HG03439 (cell line): ENCODE measurements around the gene KLRG1.
A peak's percentile ranks its signal among the peaks of the same experiment; 100 is the strongest.

Experiments
- ATAC-seq: cut with Tn5 transposase; IDR thresholded peaks from one replicate; pipeline ENCODE4 v1.9.1; 2021; ENCODE audit warnings: mild to moderate bottlenecking, moderate library complexity; ENCODE audit not compliant: unreplicated experiment

Gene KLRG1

DNA sequence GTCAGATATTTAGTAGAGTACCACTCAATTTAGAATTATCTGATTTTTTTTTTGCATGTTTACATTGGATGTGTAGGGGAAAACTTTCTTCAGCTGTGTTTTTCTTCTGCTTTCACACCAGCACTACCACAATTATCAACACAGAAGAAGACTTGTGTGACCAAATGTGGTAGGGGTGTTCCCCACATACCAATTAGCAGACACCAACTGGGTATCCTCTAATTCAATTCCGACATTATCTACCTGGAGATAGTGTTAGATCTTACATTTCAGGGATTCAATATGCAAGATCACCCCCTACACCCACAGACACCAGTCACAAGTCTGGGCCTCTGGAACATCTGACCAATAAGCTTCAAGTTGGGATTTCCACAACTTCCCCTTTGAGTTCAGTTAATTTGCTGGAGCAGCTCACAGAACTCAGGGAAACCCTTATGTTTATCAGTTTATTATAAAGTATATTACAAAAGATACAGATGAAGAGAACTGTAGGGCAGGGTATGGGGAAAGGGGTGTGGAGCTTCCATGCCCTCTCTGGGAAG is 4.1 kb upstream of the KLRG1 start:
- ATAC-seq = no peak

DNA sequence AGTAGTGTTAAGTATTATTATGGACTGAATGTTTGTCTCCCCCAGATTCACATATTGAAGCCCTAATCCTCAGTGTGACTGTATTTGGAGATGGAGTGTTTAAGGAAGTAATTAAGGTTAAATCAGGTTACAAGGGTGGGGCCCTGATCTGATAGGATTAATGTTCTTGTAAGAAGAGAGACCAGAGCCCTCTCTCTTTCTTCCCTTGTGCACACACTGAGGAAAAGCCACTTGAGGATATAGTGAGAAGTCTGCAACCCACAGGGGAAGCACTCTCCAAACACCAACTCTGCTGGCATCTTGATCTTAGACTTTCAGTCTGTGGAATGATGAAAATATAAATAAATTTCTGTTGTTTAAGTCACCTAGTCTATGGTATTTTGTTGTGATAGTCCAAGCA is 2.2 kb upstream of the KLRG1 start:
- no peak for ATAC-seq

DNA sequence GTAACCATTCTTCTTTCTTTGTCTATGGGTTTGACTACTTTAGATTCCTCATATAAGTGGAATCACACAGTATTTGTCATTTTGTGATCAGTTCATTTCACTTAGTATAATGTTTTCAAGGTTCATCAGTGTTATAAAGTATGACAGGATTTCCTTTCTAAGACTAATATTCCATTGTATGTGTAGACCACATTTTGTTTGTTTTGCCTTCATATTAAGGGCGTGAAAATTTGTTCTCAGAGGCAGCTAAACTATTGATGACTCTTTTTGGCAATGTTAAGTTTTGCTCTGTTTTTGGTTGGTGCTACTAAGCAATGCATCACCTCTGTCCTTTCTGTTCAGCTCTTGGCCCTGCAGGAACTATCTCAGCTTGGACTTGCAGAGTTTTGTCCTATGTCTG is 1.7 kb upstream of the KLRG1 start:
- no peak for ATAC-seq

DNA sequence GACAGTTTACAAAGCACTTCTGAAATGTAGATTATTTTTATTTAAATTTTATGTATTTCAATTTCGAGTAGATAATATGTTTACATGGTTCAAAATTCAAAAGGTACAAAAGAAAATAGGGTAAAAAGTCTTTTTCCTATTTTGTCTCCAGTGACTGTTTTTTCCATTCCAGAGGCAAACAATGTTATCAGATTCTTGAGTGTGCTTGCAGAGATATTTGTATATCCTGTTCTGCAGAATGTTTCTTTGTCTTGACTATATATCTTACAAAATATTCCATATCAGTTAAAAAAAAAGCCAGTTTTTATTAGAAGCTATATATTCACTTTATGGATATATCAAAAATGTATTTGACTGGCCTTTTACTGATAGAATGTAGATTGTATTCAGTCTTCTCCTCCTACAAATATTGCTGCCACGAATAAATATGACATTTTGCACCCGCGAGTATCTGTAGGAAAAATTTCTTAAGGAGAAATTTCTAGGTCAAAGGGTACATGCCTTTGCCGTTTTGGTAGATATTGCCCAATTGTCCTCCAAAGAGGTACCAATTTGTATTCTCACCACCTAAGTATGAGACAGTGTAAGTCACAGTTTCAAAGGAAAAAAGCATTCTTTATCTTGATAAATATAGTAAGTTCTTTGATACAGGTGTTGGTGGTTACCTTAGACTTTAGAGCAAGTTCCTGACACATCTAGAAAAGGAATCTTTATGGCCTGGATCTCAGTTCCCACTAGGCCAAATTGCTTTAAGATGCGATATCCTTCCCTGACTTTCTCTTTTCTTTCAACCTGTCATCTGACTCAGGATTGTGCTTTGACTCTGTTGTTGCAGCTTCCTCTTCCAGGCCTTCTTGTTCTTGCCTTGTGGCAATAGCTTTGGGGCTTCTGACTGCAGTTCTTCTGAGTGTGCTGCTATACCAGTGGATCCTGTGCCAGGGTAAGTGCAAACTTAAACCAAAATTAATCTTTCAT is 2.3 kb downstream of the KLRG1 start:
- ATAC-seq = no peak

DNA sequence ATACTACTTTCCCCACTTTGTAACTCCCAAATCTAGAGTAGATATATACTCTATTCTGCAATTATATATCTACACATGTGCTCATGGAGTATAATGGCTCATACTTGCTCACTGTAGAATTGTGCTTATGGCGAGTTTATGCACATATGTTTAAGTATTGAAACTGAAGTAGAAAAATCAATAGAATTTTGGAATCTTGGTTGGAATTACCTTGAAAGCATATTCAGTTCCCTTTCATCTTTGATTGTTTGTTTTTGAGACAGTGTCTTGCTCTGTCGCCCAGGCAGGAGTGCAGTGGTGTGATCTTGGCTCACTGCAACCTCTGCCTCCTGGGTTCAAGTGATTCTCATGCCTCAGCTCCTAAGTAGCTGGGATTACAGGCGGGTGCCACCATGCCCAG is 4.5 kb downstream of the KLRG1 start:
- no peak for ATAC-seq

DNA sequence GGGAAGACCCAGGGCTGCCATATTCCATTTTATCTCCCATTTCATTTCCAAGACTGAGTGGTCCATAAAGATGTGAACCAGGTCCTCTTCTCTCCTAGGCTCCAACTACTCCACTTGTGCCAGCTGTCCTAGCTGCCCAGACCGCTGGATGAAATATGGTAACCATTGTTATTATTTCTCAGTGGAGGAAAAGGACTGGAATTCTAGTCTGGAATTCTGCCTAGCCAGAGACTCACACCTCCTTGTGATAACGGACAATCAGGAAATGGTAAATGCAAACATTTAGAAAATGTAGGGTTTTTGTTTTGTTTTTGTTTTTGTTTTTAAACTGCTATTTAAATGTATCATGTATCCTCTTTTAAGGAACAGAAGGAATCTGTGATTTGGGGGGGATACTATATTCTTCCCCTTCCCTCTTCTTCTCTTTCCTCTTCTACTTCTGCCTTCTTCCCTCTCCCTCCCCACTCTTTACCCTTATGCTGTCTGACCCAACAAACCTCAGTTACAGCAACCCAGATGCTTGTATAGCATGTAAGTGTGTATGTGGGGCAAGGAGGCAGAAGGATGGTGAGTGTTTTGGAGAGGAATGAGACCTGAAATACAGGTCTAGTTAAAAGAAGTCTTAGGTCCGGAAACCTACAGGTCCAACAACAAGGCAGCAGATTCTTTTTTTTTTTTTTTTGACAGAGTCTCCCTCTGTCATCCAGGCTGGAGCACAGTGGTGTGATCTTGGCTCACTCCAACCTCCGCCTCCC is 5.9 kb downstream of the KLRG1 start:
- ATAC-seq = no peak

DNA sequence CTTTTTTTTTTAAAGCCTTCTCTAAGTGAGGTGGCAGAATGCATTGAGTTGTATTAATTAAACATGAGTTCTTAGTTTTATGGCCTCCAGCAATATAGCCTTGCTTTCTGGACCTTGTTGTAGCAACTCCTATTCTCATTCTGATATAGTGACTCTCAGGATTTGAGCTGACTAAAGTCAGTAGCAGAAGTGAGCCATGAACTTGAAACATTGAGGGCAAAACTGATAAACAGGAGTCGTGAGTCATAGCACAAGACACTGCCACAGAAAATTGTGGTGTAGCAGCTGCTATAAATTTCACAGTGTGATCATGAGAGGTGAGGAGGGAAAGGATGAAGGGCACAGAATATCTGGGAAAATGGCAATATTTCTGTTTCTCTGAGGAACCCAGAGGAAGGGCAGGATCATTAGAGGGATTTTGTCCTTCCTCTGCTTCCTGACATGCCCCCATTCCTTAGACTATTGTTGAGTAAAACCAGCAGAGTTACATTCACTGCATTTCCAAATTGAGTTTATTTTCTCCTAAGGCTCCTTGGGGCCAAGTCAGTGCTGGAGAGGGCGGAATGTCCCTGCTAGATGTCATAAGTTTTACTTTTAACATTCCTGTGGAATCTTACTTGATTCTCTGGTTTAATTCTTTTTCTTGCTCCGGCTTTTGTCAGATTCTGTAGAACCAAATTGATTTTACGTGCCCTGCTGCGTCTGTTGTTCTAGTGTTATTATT is 7.5 kb downstream of the KLRG1 start:
- peak; percentile 98 for ATAC-seq

DNA sequence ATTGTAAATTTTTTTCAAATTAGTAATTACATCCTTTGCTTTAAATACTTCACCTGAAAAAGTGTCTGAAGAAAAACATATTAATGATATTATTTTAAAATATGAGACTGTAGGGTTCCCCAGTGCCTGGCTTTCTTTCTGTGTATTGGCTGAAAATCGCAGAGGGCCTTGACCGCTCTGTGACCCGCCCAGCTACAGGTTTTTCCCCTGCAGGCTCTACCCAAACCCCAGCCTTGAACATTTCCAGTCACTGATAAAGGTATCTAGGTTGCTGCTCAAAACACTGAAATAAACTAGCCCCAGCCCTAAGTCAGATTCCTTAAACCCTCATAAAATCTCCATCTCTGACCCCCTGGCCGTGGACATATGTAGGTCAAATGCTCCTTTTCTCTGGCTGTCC is 11.9 kb downstream of the KLRG1 start:
- ATAC-seq = no peak

DNA sequence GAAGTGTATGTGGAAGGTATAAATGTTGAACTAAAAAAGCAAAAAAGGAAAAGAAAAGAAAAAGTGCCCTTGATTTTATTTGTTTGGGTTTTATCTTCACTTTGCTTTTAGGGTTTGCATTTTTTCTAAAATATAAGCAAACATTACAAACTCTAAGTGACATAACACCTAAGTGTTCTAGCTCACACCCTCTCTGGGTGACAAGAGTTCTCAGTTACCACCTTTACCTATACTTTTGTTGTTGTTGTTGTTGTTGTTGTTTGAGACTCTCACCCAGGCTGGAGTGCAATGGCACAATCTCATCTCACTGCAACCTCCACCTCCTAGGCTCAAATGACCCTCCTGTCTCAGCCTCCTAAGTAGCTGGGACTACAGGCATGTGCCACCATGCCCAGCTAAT is 13.0 kb downstream of the KLRG1 start:
- no peak for ATAC-seq

DNA sequence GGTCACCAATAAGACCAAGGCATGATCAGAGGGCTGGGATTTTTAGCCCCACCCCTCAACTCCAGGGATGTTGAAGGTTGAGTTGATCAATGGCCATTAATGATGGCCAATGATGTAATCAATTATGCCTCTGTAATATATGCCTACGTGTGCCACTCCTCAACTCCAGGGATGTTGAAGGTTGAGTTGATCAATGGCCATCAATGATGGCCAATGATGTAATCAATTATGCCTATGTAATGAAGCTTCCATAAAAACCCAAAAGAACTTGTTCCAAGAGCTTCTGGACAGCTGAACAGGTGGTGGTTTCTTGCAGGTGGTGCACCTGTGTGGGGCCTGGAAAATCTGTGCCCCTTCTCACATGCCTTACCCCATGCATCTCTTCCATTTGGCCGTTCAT is 33.2 kb downstream of the KLRG1 start:
- no peak for ATAC-seq

DNA sequence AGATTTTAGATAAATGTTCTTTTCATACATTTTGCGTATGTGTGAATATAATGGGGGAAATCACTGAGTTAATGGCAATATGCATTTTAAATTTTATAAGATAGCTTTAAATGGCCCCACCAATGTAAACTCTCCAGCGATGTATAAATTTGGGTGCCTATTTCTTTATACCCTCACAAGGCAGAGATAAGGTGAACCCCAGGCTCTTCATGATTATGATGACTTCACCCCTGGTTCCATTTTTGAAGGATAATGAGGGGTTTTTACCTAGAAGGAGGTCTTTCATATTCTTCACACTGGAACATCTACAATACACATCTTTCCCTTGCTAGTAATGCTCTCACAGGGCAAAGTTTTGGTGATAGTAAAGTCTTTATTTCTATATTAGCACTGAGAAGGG is 35.2 kb downstream of the KLRG1 start:
- ATAC-seq = no peak

DNA sequence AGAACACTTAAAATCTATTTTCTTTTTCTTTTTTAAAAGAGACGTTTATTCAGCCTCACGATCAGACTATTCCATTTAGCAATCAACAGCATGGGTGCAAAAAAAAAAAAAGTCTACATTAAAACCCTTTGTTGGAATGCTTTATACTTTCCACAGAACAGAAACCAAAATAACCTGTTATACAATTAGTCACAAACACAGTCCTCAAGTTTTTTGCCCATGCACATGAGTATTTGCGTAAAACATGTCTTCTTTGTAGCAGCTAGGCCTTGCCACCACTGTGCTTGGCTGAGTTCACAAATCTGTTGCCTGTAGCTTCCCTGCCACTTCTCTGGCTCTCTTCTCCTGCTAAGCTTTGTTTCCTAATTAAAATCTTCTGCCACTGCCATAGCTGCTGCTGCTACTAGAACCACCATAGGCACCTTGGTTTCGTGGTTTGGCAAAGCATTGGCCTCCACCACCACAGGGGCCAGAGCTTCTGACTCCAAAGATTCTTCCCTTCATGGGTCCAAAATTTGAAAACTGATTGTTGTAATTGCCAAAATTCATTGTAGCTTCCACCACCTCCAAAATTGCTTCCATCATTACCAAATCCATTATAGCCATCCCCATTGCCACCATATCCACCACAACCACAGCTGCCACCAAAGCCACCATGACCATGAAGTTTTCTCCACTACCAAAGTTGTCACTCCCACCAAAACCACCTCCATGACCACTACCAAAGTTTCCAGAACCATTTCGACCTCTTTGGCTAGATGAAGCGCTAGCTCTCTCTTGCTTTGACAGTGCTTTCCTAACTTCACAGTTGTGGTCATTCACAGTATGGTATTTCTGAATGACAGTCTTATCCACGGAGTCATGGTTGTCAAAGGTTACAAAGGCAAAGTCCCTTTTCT is 38.1 kb downstream of the KLRG1 start:
- ATAC-seq = no peak

DNA sequence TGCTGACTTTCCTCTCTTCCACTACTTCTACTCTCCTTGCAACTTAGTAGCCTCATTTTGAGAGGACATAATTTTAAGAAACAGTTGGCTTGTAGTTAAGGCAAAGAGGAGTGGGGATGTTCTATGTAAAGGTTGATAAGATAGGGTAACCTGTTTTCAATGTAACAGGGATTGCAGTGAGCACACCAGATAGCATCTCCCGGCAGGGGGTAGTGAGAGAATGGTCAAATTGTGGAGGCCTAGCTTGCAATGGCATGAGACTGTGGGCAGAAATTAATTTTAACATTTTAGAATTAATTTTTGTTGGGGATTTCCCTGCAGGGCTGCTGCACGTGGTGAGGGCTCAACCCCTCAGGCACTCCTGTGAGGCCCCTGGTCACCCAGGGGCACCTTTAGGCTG is 41.4 kb downstream of the KLRG1 start:
- no peak for ATAC-seq

DNA sequence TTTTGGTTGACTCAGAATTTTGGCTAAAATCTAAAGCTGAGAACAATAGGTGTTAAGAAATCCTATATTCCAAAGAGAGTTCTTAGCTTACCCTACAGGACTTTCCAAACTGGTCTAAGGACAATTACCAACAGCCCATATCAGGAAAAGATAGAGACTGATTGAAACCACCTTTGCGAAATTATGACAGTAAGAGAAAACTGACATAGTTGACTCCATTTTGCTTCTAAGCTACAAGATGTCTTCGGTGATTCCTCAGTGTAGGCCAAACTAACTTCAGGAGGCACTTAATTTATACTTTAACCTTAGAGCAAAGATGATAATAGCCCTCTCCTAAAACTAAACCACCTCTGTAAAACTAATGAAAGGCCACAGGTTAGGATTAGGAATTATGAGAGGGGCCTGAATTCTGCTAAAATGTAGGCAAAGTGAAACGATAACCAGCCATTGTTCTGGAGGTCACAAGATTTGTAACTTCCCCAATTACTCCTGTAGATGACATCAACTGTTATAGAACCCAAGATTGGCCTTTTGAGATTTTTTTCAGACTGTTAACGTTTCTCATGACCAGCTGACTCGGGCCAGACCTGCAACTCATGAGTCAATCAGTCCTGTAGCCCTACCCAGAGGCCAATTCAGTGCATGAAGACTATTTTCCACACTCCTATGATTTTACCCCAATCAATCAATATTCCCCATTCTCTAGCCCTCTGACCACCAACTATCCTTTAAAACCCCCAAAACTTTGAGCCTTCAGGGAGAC is 43.0 kb downstream of the KLRG1 start:
- ATAC-seq = no peak

DNA sequence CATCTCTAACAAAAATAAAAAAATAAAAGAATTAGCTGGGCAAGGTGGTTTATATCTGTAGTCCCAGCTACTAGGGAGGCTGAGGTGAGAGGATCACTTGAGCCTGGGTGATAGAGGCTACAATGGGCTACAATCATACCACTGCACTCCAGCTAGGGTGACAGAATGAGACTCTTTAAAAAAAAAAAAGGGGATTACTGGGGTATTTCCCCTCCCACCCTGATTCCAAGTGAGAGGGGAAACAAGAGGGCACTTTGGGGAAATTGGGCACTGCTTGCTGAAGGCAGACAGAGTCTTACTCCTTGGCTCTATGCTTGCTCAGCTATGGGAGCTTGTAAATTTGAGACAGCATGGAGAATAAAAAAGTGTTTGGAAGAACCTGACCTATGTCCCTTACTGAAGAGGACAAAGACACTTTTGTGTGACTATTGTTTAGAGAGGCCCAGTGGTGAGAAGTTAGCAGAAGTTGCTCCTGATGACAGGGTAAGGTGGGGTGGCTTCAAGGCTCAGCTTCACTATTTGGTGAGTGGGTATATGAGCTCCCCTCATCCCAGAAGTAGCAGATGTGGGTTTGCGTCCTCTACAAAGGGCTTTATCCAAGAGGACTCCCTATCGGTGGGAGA is 44.0 kb downstream of the KLRG1 start:
- ATAC-seq = no peak

DNA sequence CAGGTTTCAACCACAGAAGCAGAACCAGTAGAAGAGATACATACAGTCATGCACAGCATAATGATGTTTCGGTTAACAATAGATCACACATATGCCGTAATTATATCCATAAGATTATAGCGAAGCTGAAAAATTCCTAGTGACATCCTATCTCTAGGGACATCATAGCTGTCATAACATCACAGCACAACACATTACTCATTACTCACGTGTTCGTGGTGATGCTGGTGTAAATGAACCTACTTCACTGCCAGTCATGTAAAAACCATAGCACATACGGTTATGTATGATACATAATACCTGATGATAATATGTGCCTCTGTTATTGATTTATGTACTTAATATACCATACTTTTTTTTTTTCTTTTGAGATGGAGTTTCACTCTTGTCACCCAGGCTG is 44.7 kb downstream of the KLRG1 start:
- ATAC-seq = no peak

DNA sequence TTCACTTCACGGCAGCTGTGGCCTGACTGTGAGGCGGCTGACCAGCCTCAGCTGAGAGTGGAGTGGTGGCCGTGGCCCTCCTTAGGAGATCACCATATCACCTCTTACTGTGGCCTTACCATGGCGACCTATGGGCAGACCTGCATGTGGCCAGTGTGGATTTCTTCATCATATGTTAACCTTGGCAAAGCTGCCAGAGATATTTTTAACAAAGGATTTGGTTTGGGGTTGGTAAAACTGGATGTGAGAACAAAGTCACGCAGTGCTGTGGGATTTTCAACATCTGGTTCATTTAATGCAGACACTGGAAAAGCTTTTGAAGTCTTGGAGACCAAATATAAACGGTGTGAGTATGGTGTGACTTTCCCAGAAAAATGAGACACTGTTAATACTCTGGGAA is 46.9 kb downstream of the KLRG1 start:
- no peak for ATAC-seq

DNA sequence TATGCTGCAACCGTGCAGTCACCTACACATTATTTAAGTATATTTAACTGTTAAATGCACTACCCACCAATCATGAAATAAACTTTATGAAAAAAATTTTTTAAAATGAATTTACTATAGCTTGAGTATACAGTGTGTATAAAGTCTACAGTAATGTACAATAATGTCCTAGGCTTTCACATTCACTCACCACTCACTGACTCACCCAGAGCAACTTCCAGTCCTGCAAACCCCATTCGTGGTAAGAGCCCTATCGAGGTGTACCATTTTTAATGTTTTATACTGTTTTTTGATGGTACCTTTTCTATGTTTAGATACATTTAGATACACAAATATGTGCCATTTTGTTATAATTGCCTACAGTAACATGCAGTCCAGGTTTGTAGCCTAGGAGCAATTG is 48.1 kb downstream of the KLRG1 start:
- no peak for ATAC-seq

DNA sequence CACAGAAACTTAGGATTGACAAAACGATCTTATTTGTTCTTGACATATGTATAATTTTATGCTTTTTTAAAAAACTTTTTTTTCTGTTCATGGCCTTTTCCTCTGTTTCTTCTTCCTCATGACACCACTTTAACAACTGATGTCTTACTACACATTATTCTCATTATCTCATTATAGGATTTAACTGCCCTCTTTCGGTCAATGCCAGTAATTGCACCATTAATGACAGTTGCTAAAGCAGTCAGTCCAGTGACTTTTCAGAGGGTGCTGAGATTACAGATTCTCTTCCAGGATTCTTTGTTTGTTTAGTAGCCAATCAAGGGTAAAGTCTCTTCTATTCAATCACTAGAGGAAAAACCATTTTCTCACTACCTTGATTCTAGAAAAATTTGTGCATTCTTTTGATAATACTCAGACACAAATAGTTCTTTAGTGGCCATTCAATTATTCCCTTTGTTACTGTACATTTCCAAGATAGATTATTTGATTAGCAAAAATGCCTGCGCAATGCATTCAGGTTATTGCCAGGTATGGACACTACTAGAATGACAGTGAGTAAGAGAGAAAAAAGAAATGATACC is 50.1 kb downstream of the KLRG1 start:
- ATAC-seq = no peak
